Fibroblast of lung (primary cell): ENCODE results near the gene CEP250. TPM values are rescaled to one million over a fixed set of nuclear protein-coding genes. Genes with fewer than 3 reads are reported as not detected.

ENCODE experiments used
- DNase-seq, 2 donors: peaks; one replicate each; pipeline versions ENCODE4 v3.0.0 to v3.0.0-alpha.2; 2010; ENCODE audit warnings: low read depth in 2 of 2
- H2AFZ ChIP-seq: 2 replicates; pipeline ENCODE4 v1.5.1; 2012; ENCODE audit warnings: low read length, control low read depth, inconsistent platforms
- H3K27ac ChIP-seq: 2 replicates; pipeline ENCODE4 v1.5.1; 2011; ENCODE audit warnings: low read length, control low read depth; ENCODE audit not compliant: insufficient read depth
- H3K27me3 ChIP-seq: 2 replicates; pipeline ENCODE4 v1.5.1; 2011; ENCODE audit warnings: mild to moderate bottlenecking, low read length; ENCODE audit not compliant: control insufficient read depth, insufficient read depth
- H3K36me3 ChIP-seq: 2 replicates; pipeline ENCODE4 v1.5.1; 2011; ENCODE audit warnings: low read length; ENCODE audit not compliant: control insufficient read depth, insufficient read depth
- H3K4me1 ChIP-seq: 2 replicates; pipeline ENCODE4 v1.5.1; 2011; ENCODE audit warnings: low read length; ENCODE audit not compliant: control insufficient read depth, insufficient read depth; ENCODE audit errors: extremely low read depth
- H3K4me2 ChIP-seq: 2 replicates; pipeline ENCODE4 v1.5.1; 2011; ENCODE audit warnings: low read length, control low read depth; ENCODE audit not compliant: insufficient read depth; ENCODE audit errors: extremely low read depth
- H3K4me3 ChIP-seq, 4 experiments: fragments of 200-600 bp in 1 of 4; sonication (generic) in 1 of 4; replicated peaks in 1 of 4; 2 replicates each; pipeline ENCODE4 v1.5.1; 2011 to 2016; ENCODE audit warnings: low read length in 4 of 4, low read depth in 3 of 4, mild to moderate bottlenecking in 3 of 4, control low read depth in 2 of 4, inconsistent platforms in 1 of 4, mixed read lengths in 1 of 4; ENCODE audit not compliant: insufficient read depth in 1 of 4; ENCODE audit errors: control extremely low read depth in 1 of 4
- H3K79me2 ChIP-seq: 2 replicates; pipeline ENCODE4 v1.5.1; 2012; ENCODE audit warnings: mild to moderate bottlenecking, low read length, inconsistent platforms; ENCODE audit not compliant: control insufficient read depth, insufficient read depth
- H3K9ac ChIP-seq: 2 replicates; pipeline ENCODE4 v1.5.1; 2011; ENCODE audit warnings: mild to moderate bottlenecking, low read length, control low read depth; ENCODE audit not compliant: insufficient read depth
- H3K9me3 ChIP-seq: 2 replicates; pipeline ENCODE4 v1.5.1; 2012; ENCODE audit warnings: low read depth, low read length; ENCODE audit not compliant: control insufficient read depth, insufficient read depth
- H4K20me1 ChIP-seq: 2 replicates; pipeline ENCODE4 v1.5.1; 2011; ENCODE audit warnings: low read length; ENCODE audit not compliant: control insufficient read depth, insufficient read depth; ENCODE audit errors: extremely low read depth
- CTCF ChIP-seq, 2 donors: IDR thresholded peaks in 1 of 2; conservative IDR thresholded peaks in 1 of 2; 1 replicate in 1 of 2; 2 replicates in 1 of 2; pipeline ENCODE4 v1.5.1; 2011 to 2012; ENCODE audit warnings: low read length in 2 of 2, control low read depth in 1 of 2, inconsistent platforms in 1 of 2, low read depth in 1 of 2, mild to moderate bottlenecking in 1 of 2
- EZH2 ChIP-seq: IDR thresholded peaks from 2 replicates; pipeline ENCODE4 v1.5.1; 2012; ENCODE audit warnings: low read length, control low read depth, mild to moderate bottlenecking; ENCODE audit errors: missing control alignments
- polyA plus RNA-seq, 2 donors: library from polyadenylated mRNA; depleted of rRNA in 1 of 2; stranded (reverse) in 1 of 2; unstranded in 1 of 2; fragments of >200 nt; gene quantifications; 2 replicates each; pipeline ENCODE4 v1.2.1, GENCODE V29; 2011 to 2012; ENCODE audit warnings: missing spikeins in 1 of 2
- total RNA-seq: library from RNA; depleted of rRNA; stranded (reverse); fragments of >200 nt; gene quantifications from 2 replicates; pipeline ENCODE4 v1.2.1, GENCODE V29; 2014

CEP250 gene
- total and polyA plus RNA-seq, 2 donors (not counting 1 experiment from before 2014, with no cell fraction given) = 11.3 to 45.9 TPM

- TF ChIP-seq EZH2 (no peak), CTCF (conservative IDR thresholded peaks at IDR 0.05 in 1 of 2, IDR thresholded peaks at IDR 0.05 in 1 of 2; ENCODE audit: low read depth in 1 of 2, low read length in 2 of 2) (no peak)
Measured at GRCh38 chr20:35506179-35506578, 50.8 kb downstream of the CEP250 start.

GRCh38 chr20:35506872-35507638, 51.7 kb downstream of the CEP250 start:
- peak in 1 of 2 donors; percentile 44 for DNase-seq
- TF ChIP-seq EZH2 = no peak
- no peak for TF ChIP-seq CTCF (conservative IDR thresholded peaks at IDR 0.05 in 1 of 2, IDR thresholded peaks at IDR 0.05 in 1 of 2; ENCODE audit: low read depth in 1 of 2, low read length in 2 of 2)
- H3K4me1 ChIP-seq = no peaks in the 10 kb centered on the region
- no peaks in the 10 kb centered on the region for H3K9me3 ChIP-seq
- H3K27ac ChIP-seq = no peak overlapping the region
- peaks cover 31% of the 10 kb centered on the region for H3K36me3 ChIP-seq
- no peaks in the 10 kb centered on the region for H3K79me2 ChIP-seq
- no peak overlapping the region for H3K4me3 ChIP-seq
- no peaks in the 10 kb centered on the region for H3K27me3 ChIP-seq
- H4K20me1 ChIP-seq = no peaks in the 10 kb centered on the region
- no peak overlapping the region for H3K9ac ChIP-seq
- H2AFZ ChIP-seq = no peak overlapping the region
- H3K4me2 ChIP-seq = no peak overlapping the region

More at GRCh38 chr20:35506179-35506578, 50.8 kb downstream of the CEP250 start:
- Histone ChIP-seq H3K4me1 (no peaks in the 10 kb centered on the region), H3K27me3 (no peaks in the 10 kb centered on the region), H3K27ac (no peak overlapping the region), H2AFZ (no peak overlapping the region), H3K79me2 (no peaks in the 10 kb centered on the region), H4K20me1 (no peaks in the 10 kb centered on the region), H3K4me3 (no peak overlapping the region), H3K4me2 (no peak overlapping the region), H3K9me3 (no peaks in the 10 kb centered on the region), H3K9ac (no peak overlapping the region), H3K36me3 (peaks cover 34% of the 10 kb centered on the region)
- DNase-seq = no peak

GRCh38 chr20:35508493-35509218, 53.3 kb downstream of the CEP250 start:
- Histone ChIP-seq H3K9ac (no peak overlapping the region), H4K20me1 (no peaks in the 10 kb centered on the region), H3K36me3 (peaks cover 23% of the 10 kb centered on the region)

More at GRCh38 chr20:35508493-35509218, 53.3 kb downstream of the CEP250 start:
- Histone ChIP-seq H3K79me2 (no peaks in the 10 kb centered on the region), H3K4me1 (no peaks in the 10 kb centered on the region), H3K9me3 (no peaks in the 10 kb centered on the region), H3K4me3 (no peak overlapping the region), H3K4me2 (no peak overlapping the region), H3K27ac (no peak overlapping the region), H2AFZ (no peak overlapping the region), H3K27me3 (no peaks in the 10 kb centered on the region)
- no peak for TF ChIP-seq CTCF (conservative IDR thresholded peaks at IDR 0.05 in 1 of 2, IDR thresholded peaks at IDR 0.05 in 1 of 2; ENCODE audit: low read depth in 1 of 2, low read length in 2 of 2)
- TF ChIP-seq EZH2 = no peak
- DNase-seq = no peak
